H1 (cell line): ENCODE data around the gene EPB41L2. TPM values are rescaled to one million over a fixed set of nuclear protein-coding genes. Genes with fewer than 3 reads are reported as not detected.

ENCODE experiments used
- FOSL1 ChIP-seq: IDR thresholded peaks from 2 replicates; pipeline ENCODE4 v1.6.1; 2011; ENCODE audit warnings: mild to moderate bottlenecking, low read depth, low read length, moderate library complexity; ENCODE audit not compliant: insufficient read depth
- JUN ChIP-seq: IDR thresholded peaks from 2 replicates; pipeline ENCODE4 v1.6.1; 2011; ENCODE audit warnings: low read depth, mild to moderate bottlenecking, improper control_type of control experiment, low read length
- KDM4A ChIP-seq: IDR thresholded peaks from one replicate; pipeline ENCODE4 v1.7.1; 2012; ENCODE audit warnings: low read depth, mild to moderate bottlenecking, moderate library complexity, low read length, inconsistent platforms; ENCODE audit not compliant: severe bottlenecking
- POLR2A ChIP-seq, 2 experiments: IDR thresholded peaks; 1 replicate in 1 of 2; 2 replicates in 1 of 2; pipeline ENCODE4 v1.6.1; 2011; ENCODE audit warnings: low read depth in 2 of 2, low read length in 2 of 2, mild to moderate bottlenecking in 2 of 2; ENCODE audit errors: control extremely low read depth in 1 of 2
- POU5F1 ChIP-seq: IDR thresholded peaks from 2 replicates; pipeline ENCODE4 v1.6.1; 2011; ENCODE audit warnings: low read depth, mild to moderate bottlenecking, low read length, moderate library complexity
- SRF ChIP-seq: IDR thresholded peaks from 2 replicates; pipeline ENCODE4 v1.6.1; 2011; ENCODE audit warnings: mild to moderate bottlenecking, low read depth, low read length, moderate library complexity
- SUZ12 ChIP-seq: fragments of 200-600 bp; sonication (generic); IDR thresholded peaks from 2 replicates; pipeline ENCODE4 v1.6.1; 2012; ENCODE audit warnings: mild to moderate bottlenecking, inconsistent platforms, low read length, moderate library complexity, mixed read lengths
- polyA plus RNA-seq, 7 experiments: library from polyadenylated mRNA; depleted of rRNA in 3 of 7; stranded (reverse) in 5 of 7; unstranded in 2 of 7; fragments of >200 nt in 5 of 7; fragments of 200-250 nt in 2 of 7; gene quantifications; 1 replicate in 5 of 7; 2 replicates in 1 of 7; 4 replicates in 1 of 7; pipeline versions ENCODE4 v1.2.1 to v1.2.3, GENCODE V29; 2011 to 2013; ENCODE audit warnings: missing spikeins in 2 of 7, mixed read lengths in 2 of 7
- total RNA-seq: library from RNA; stranded (reverse); fragmentation: NEBNext Ultra II Directional; extraction: Animal tissue kit (Norgen Biotek cat#: 25700); gene quantifications from 2 replicates; pipeline ENCODE4 v1.2.1, GENCODE V29; 2021

The EPB41L2 gene
- total and polyA plus RNA-seq, 2 of the 8 experiments (the other 6 are each of a cell fraction or from before 2014, with no cell fraction given) = 22.5 to 123 TPM

DNA sequence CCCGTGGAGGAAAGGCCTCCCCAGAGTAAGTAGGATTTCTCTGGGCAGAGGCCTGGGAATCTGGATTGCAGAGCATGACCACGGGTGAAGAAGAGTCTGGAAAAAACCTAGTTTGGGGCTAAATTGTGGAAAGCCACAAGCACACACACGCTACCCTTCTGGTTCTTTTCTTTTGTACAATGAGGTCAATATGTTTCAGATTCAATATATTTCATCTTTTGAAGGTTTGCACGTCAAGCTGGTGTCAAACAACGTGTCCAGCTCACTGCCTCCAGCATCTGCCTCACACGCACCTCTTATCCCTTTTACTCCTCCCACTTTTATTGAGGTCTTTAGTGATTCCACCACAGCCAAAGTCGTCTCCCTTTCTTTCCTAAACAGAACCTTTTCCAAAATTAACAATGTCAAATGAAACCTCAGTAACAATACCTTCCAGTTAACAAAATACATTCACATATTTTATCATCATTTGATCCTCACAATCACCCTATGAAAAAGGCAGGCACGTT, 773 bp upstream of the EPB41L2 start (continued):
- TF ChIP-seq KDM4A (no peak), SUZ12 (no peak), FOSL1 (no peak), SRF (no peak), POU5F1 (no peak), POLR2A (IDR thresholded peaks at IDR 0.05; ENCODE audit: control extremely low read depth in 1 of 2, low read depth in 2 of 2, low read length in 2 of 2) (no peak), JUN (no peak)
